CD4-positive, alpha-beta T cell treated with Interleukin-2 at 100 ng/mL for 4 hours (primary cell): ENCODE data around the gene NOSTRIN.
"Not testable (repeated sequence)": the region's sequence is repeated elsewhere in the genome, so short reads cannot be mapped to it uniquely, and the experiment has no call there.

ENCODE experiments used
- DNase-seq: peaks from one replicate; pipeline ENCODE4 v3.0.0-alpha.2; 2020; ENCODE audit warnings: low spot score

The NOSTRIN gene

GRCh38 chr2:168819050-168819715 lies 16.7 kb downstream of the NOSTRIN start:
- no peak for DNase-seq

GRCh38 chr2:168819829-168820489 lies 17.5 kb downstream of the NOSTRIN start:
- DNase-seq = no peak

DNA sequence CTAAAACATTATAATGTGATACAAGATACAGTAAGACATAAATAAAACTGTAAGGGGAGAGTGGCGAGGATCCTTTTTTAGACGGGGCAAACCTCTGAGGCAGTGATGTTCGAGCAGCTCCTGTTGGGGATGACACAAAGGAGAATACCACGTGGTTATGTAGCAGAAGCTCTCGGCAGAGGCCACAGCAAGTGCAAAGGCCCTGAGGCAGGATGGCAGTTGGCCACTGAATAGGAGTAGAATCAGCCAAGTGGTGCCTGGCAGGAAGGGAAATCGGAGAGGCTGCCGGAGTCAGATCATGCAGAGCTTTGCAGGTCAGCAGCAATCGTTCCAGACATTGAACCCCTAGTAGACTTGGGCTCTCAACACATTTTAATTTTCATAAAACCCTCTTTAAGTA lies 19.1 kb downstream of the NOSTRIN start:
- DNase-seq = no peak

GRCh38 chr2:168821992-168822391 lies 19.6 kb downstream of the NOSTRIN start:
- no peak for DNase-seq

- DNase-seq = no peak
These were observed 22.7 kb downstream of the NOSTRIN start for GRCh38 chr2:168825126-168825525.

- DNase-seq = no peak
These were observed 28.5 kb downstream of the NOSTRIN start for GRCh38 chr2:168830958-168831357.

- no peak for DNase-seq
These were observed 29.2 kb downstream of the NOSTRIN start for GRCh38 chr2:168831662-168832061.

- no peak for DNase-seq
These were observed 33.5 kb downstream of the NOSTRIN start for GRCh38 chr2:168835969-168836368.

- DNase-seq = no peak
These were observed 39.0 kb downstream of the NOSTRIN start for GRCh38 chr2:168841445-168841844.

- DNase-seq = no peak
These were observed 40.8 kb downstream of the NOSTRIN start for GRCh38 chr2:168843253-168843652.

DNA sequence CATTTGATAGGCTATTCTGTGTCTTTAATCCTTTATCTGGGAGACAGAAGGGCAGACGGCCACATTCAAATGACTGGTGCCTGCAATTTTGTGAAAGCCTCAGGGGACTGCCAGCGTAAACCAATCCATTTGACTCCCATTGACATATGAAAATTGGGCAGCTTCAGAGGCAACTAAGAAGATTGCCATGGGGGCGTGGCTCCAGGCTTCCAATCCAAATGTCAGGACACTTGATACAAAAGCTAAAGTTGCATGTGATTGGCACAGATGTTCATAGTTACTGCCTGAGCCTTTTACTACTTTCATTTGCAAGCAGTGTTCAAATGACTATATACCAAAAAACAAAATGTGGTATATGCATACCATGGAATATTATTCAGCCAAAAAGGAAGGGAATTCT lies 45.8 kb downstream of the NOSTRIN start:
- DNase-seq = no peak

GRCh38 chr2:168849610-168850009 lies 47.2 kb downstream of the NOSTRIN start:
- DNase-seq = no peak

- DNase-seq = no peak
These were observed 48.4 kb downstream of the NOSTRIN start for GRCh38 chr2:168850846-168851245.

DNA sequence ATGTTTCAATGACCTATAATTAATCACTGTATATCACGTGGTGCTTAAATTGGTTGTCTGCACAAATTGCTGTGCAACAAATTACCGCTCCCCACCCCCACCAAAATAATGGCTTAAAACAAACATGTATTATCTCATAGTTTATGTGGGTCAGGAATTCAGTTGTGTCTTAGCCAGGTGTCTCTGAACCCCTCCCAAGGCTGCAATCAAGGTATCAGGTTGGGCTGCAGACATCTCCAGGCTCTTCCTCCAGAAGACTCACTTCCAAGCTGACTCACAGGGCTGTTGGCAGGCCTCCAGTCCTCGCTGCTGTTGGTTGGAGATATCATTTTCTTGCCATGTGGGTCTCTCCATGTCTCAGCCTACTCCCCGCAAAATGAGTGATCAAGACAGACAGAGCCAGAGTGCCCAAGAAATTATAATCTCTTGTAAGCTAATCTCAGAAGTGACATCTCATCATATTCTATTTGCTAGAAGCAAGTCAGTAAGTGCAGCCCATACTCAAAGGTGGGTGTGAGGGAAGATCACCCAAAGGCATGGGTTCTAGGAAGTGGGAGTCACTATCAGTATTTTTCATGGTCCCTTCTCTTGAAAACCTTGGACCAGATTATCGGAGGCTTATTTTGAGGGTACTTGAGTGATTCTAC lies 49.4 kb downstream of the NOSTRIN start:
- no peak for DNase-seq

GRCh38 chr2:168852481-168852880 lies 50.0 kb downstream of the NOSTRIN start:
- no peak for DNase-seq

DNA sequence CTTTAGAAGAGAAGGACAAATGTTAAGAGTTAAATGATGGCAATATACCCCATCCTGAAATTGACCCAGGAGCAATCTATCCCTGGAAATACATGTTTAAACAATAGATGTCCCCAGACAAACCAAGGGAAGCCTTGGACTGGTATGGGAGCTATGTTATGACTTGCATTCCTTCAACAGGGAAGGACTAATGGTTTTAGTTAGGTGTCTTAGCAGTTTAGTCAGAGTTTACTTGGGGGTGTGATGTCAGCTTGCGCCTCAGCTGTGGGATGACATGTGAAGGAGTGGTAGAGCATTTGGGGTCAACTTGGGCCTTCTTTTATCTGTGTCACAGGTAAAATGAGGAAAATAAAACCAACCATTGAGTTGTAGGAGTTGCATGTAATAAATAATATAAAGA lies 51.0 kb downstream of the NOSTRIN start:
- no peak for DNase-seq

DNA sequence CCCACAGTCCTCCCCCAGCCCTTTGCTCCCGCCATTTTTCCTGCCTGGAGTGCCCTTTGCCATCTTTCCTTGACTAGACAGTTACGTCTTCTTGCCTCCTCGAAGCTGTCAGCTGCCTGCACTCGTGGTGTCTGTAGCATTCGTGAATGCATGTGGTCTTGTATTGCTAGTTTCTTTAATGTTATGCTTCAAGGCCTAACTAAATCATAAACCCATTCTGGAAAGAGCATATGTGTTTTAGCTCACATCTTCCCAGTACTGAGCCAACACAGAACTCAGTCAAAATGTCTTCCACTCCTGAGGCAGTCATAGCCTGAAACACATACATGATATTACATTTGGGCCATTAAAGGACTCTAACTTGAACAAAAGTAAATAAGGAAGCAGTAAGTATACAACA lies 52.2 kb downstream of the NOSTRIN start:
- DNase-seq = no peak

DNA sequence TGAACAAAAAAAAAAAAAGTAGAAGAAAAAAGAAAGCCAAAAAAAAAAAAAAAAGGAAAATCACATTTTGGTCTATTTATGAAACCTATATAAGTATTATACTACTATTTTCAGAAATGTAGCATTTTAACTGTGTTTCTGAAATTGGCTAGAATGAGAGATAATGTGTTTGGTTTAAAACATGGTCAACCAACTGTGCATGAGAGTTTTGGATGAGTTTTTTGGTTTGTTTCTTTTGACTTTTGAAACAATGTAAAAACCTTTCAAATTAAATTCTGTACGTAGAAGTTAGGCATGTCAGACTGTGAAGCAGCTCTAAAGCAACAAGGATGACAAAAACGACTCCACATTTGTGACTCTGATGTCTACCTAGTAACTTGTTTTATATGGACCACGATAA lies 53.2 kb downstream of the NOSTRIN start:
- DNase-seq = no peak

DNA sequence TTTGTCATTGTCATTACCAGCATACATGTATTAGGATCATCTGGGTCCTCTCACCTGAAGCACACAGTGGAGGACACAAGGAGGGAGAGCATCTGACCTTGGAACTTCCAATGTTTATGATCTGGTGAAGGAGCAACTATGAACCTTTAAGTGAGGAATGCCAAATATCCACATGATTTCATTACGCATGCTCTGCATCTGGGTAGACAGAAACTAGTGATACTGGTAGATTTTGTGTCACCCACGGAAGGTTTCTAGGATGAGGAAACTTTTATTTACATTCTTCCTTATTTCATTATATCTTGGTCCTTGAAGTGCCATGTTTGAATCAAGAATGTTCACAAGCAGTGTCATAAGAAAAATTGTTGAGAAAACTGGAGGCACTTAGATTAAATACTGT lies 55.7 kb downstream of the NOSTRIN start:
- no peak for DNase-seq

DNA sequence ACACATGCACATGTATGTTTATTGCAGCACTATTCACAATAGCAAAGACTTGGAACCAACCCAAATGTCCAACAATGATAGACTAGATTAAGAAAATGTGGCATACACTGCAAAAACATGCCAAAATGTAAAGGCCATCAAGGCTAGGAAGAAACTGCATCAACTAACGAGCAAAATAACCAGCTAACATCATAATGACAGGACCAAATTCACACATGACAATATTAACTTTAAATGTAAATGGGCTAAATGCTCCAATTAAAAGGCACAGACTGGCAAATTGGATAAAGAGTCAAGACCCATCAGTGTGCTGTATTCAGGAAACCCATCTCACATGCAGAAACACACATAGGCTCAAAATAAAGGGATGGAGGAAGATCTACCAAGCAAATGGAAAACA lies 64.7 kb downstream of the NOSTRIN start:
- DNase-seq = not testable (repeated sequence)

GRCh38 chr2:168870369-168870768 lies 67.9 kb downstream of the NOSTRIN start:
- DNase-seq = not testable (repeated sequence)

GRCh38 chr2:168870824-168871223 lies 68.4 kb downstream of the NOSTRIN start:
- not testable (repeated sequence) for DNase-seq

DNA sequence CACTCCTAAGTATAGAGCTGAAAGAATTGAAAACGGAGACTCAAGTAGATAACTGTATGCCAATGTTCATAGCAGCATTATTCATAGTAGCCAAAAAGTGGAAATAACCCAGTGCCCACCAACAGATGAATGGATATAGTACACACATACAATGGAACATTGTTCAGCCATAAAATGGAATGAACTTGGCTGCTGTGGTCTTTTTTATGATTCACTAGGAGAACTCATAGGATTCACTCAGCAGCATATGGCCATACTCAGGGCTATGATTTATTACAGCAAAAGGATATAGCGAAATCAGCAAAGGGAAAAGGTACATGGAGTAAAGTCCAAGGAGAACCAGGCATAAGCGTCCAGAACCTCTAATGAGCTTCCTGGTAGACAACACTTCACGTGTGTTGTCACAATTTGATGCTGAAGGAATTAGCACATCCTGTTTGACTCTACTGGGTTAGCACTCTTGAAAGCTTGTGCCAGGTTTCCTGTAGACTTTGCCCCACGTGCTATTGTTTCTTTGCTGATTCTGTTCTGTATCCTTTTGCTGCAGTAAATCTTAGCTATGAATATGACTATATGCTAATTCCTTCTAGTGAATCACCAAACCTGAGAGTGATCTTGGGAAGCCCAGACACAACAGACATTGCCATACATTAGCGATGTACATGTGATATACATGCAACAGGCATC lies 72.1 kb downstream of the NOSTRIN start:
- no peak for DNase-seq
